OCI-LY1 (cell line): ENCODE results near the gene STEAP4.

Experiments used
- H2AFZ ChIP-seq: fragments of 200-600 bp; sonication (generic), shearing (Covaris generic); 2 replicates; pipeline ENCODE4 v1.6.0; 2014; ENCODE audit warnings: antibody characterized with exemption, mild to moderate bottlenecking, low read length
- H3F3A ChIP-seq: fragments of 200-600 bp; sonication (generic), shearing (Covaris generic); 2 replicates; pipeline ENCODE4 v1.6.0; 2014; ENCODE audit warnings: mild to moderate bottlenecking, antibody characterized with exemption, low read length, moderate library complexity; ENCODE audit not compliant: insufficient read depth
- H3K27ac ChIP-seq: fragments of 200-600 bp; sonication (generic); 2 replicates; pipeline ENCODE4 v1.5.1; 2014; ENCODE audit warnings: low read length, mixed run types, mild to moderate bottlenecking, low read depth; ENCODE audit not compliant: poor library complexity, severe bottlenecking
- H3K27me3 ChIP-seq: fragments of 200-600 bp; sonication (generic); 2 replicates; pipeline ENCODE4 v1.6.0; 2014; ENCODE audit warnings: antibody characterized with exemption, mild to moderate bottlenecking, low read length, moderate library complexity; ENCODE audit not compliant: insufficient read depth
- H3K36me3 ChIP-seq: fragments of 200-600 bp; sonication (generic); 2 replicates; pipeline ENCODE4 v1.6.1; 2014; ENCODE audit warnings: mild to moderate bottlenecking, antibody characterized with exemption, low read length, moderate library complexity, mixed read lengths; ENCODE audit not compliant: insufficient read depth
- H3K4me1 ChIP-seq: fragments of 200-600 bp; sonication (generic); 2 replicates; pipeline ENCODE4 v1.5.1; 2014; ENCODE audit warnings: mild to moderate bottlenecking, low read length, moderate library complexity; ENCODE audit not compliant: insufficient read depth, severe bottlenecking
- H3K4me2 ChIP-seq: fragments of 200-600 bp; sonication (generic), shearing (Covaris generic); 2 replicates; pipeline ENCODE4 v1.6.1; 2014; ENCODE audit warnings: low read length
- H3K4me3 ChIP-seq: fragments of 200-600 bp; sonication (generic); 2 replicates; pipeline ENCODE4 v1.5.1; 2014; ENCODE audit warnings: low read length, low read depth, mild to moderate bottlenecking, mixed read lengths; ENCODE audit not compliant: poor library complexity, severe bottlenecking
- H3K79me2 ChIP-seq: fragments of 200-600 bp; shearing (Covaris generic); 2 replicates; pipeline ENCODE4 v1.6.1; 2016; ENCODE audit warnings: mixed run types, low read length, mixed read lengths; ENCODE audit not compliant: insufficient read depth
- H3K9ac ChIP-seq: fragments of 200-600 bp; sonication (generic), shearing (Covaris generic); 2 replicates; pipeline ENCODE4 v1.6.1; 2014; ENCODE audit warnings: mild to moderate bottlenecking, low read length, mixed read lengths
- H3K9me2 ChIP-seq: fragments of 200-600 bp; sonication (generic), shearing (Covaris generic); 2 replicates; pipeline ENCODE4 v1.6.1; 2014; ENCODE audit warnings: low read depth, mild to moderate bottlenecking, low read length, mixed read lengths
- H3K9me3 ChIP-seq: fragments of 200-600 bp; shearing (Covaris generic); 2 replicates; pipeline ENCODE4 v1.6.1; 2014; ENCODE audit warnings: low read length, mixed read lengths
- H4K20me1 ChIP-seq: fragments of 200-600 bp; sonication (generic), shearing (Covaris generic); 2 replicates; pipeline ENCODE4 v1.6.0; 2016; ENCODE audit warnings: mild to moderate bottlenecking, low read length; ENCODE audit not compliant: insufficient read depth
- EZH2 ChIP-seq: fragments of 200-600 bp; sonication (generic), shearing (Covaris generic); IDR thresholded peaks from 2 replicates; pipeline ENCODE4 v1.8.0; 2017; ENCODE audit warnings: borderline replicate concordance, mixed run types, mild to moderate bottlenecking, antibody characterized with exemption, low read length, moderate library complexity, mixed read lengths
- TF ChIP-seq, protein P1 (sequence below): fragments of 200-600 bp; sonication (generic), shearing (Covaris generic); IDR thresholded peaks from 2 replicates; pipeline ENCODE4 v1.5.1; 2017; ENCODE audit warnings: mild to moderate bottlenecking, antibody characterized with exemption, low read length, moderate library complexity, mixed read lengths

STEAP4 gene

DNA sequence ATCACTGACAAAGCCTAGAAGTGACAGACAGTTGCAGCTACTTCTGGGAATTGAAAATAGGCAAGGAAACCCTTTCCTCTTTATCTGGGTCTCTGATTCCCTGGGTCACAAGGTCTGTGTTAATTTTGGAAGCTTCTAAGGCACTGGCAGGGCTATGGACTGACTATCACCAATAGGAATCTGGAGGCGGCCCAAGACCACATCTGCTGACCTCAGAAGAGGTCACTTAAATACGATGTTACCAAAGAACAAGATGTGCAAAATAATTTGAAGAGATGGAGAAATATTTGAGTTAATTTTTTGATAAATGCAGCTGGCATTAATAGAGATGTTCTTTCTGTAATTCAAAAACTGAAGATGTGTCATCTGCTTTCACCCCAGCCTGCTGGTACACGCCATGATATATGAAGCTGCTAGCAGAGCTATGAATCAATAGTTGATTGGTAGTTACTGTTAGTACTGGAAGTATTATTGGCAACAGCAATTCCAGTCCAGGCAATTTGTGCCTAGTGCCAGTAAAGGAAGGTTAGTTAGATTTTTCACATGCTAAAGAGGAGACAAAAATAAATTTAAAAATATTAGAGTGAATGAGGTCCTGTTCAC, 5.5 kb upstream of the STEAP4 start:
- H3F3A ChIP-seq, result no peaks in the 10 kb centered on the region
- H4K20me1 ChIP-seq, result no peaks in the 10 kb centered on the region
- H3K9ac ChIP-seq, result no peak overlapping the region
- no peak overlapping the region for H3K4me2 ChIP-seq
- no peak for TF ChIP-seq EZH2
- TF ChIP-seq, protein P1, sequence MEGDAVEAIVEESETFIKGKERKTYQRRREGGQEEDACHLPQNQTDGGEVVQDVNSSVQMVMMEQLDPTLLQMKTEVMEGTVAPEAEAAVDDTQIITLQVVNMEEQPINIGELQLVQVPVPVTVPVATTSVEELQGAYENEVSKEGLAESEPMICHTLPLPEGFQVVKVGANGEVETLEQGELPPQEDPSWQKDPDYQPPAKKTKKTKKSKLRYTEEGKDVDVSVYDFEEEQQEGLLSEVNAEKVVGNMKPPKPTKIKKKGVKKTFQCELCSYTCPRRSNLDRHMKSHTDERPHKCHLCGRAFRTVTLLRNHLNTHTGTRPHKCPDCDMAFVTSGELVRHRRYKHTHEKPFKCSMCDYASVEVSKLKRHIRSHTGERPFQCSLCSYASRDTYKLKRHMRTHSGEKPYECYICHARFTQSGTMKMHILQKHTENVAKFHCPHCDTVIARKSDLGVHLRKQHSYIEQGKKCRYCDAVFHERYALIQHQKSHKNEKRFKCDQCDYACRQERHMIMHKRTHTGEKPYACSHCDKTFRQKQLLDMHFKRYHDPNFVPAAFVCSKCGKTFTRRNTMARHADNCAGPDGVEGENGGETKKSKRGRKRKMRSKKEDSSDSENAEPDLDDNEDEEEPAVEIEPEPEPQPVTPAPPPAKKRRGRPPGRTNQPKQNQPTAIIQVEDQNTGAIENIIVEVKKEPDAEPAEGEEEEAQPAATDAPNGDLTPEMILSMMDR, result no peak
- H3K9me3 ChIP-seq, result no peaks in the 10 kb centered on the region
- H3K36me3 ChIP-seq, result no peaks in the 10 kb centered on the region
- no peaks in the 10 kb centered on the region for H3K4me1 ChIP-seq
- H3K4me3 ChIP-seq, result no peak overlapping the region
- no peak overlapping the region for H2AFZ ChIP-seq
- no peaks in the 10 kb centered on the region for H3K79me2 ChIP-seq
- no peaks in the 10 kb centered on the region for H3K27me3 ChIP-seq
- no peaks in the 10 kb centered on the region for H3K9me2 ChIP-seq
- H3K27ac ChIP-seq, result no peak overlapping the region

DNA sequence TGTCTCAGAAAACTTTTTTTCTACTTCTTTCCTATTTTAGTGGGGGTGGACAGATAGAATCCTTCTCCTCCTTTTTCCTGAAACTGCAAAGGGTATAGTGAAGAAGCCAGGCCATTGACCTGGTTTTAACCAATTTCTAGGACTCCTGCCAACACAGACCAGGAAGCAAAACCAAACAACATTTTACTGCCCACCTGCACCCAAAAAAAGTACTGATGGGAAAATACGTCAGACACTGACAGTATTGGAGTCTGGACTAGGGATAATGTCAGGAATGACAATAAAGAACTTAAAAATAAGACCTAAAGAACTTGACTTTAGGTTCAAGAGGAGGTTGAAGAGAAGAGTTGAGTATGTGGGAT, 5.0 kb upstream of the STEAP4 start:
- no peaks in the 10 kb centered on the region for H3K4me1 ChIP-seq
- H3F3A ChIP-seq, result no peaks in the 10 kb centered on the region
- H3K27me3 ChIP-seq, result no peaks in the 10 kb centered on the region
- no peaks in the 10 kb centered on the region for H4K20me1 ChIP-seq
- no peaks in the 10 kb centered on the region for H3K36me3 ChIP-seq
- H3K9me2 ChIP-seq, result no peaks in the 10 kb centered on the region
- no peaks in the 10 kb centered on the region for H3K9me3 ChIP-seq
- H2AFZ ChIP-seq, result no peak overlapping the region
- no peak overlapping the region for H3K4me3 ChIP-seq
- TF ChIP-seq, protein P1, result no peak
- TF ChIP-seq EZH2, result no peak
- H3K79me2 ChIP-seq, result no peaks in the 10 kb centered on the region
- no peak overlapping the region for H3K27ac ChIP-seq
- H3K4me2 ChIP-seq, result no peak overlapping the region
- H3K9ac ChIP-seq, result no peak overlapping the region

DNA sequence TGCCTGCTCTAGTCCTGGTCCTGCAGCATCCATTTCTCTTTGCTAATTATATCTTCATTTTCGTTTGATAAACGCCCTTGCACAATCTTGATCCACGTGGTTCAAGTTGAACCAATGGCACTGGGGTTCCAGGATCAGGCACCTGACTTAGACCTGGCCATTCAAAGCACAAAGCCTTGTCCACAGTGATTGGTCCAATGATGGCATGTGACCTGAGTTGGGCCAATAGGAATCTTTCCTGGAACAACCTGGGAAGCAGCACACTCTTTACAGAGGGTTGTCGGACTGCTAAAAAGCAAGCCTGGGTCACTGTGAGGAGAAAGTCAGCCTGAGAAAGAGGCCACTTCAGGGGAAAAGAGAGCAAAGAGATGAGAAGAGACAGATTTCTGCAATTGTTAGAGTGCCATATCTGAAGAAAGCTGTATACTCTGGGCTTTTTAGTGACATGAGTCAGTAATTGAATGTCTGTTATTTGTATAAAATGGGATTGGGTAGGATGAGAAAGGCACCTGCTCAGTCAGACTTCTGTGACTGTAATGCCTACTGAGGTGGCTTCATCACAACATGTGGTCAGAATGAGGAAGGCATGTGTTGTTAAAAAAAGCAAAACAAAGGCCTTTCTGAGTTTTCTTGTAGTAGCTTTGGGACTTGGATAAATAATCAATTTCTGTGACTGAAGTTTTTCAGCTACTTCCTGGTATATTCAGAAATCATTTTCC, 4.4 kb upstream of the STEAP4 start:
- no peak overlapping the region for H2AFZ ChIP-seq
- no peak overlapping the region for H3K9ac ChIP-seq

More for the DNA sequence above, 4.4 kb upstream of the STEAP4 start:
- no peaks in the 10 kb centered on the region for H3K4me1 ChIP-seq
- no peaks in the 10 kb centered on the region for H3K27me3 ChIP-seq
- no peak for TF ChIP-seq EZH2
- TF ChIP-seq, protein P1, result no peak
- H3K9me2 ChIP-seq, result no peaks in the 10 kb centered on the region
- no peaks in the 10 kb centered on the region for H3K9me3 ChIP-seq
- H3K4me3 ChIP-seq, result no peak overlapping the region
- no peak overlapping the region for H3K4me2 ChIP-seq
- no peaks in the 10 kb centered on the region for H3F3A ChIP-seq
- no peaks in the 10 kb centered on the region for H3K79me2 ChIP-seq
- no peaks in the 10 kb centered on the region for H4K20me1 ChIP-seq
- no peak overlapping the region for H3K27ac ChIP-seq
- H3K36me3 ChIP-seq, result no peaks in the 10 kb centered on the region
